ENCODE measurements around the gene TMEM80. TPM values are rescaled to one million over a fixed set of nuclear protein-coding genes. Genes with fewer than 3 reads are reported as not detected.
"Not testable (repeated sequence)": the region's sequence is repeated elsewhere in the genome, so short reads cannot be mapped to it uniquely, and the experiment has no call there.

The TMEM80 gene
- total RNA-seq: 37.8 and 44.7 TPM in 2 replicates
- 43.8 TPM for polyA plus RNA-seq (2012)

- peak; percentile 99 for DNase-seq (ENCODE audit: low read depth)
Observed at GRCh38 chr11:695538-696248, at the start of gene TMEM80. TSS of gene TMEM80 (plus strand) at chr11:695816. CDS start at chr11:695828, 12 bp downstream.

- no peak for DNase-seq (ENCODE audit: low read depth)
Observed at GRCh38 chr11:646214-646613, 49.4 kb upstream of the TMEM80 start.

GRCh38 chr11:647672-648158 lies 47.9 kb upstream of the TMEM80 start:
- not testable (repeated sequence) for DNase-seq (ENCODE audit: low read depth)

- peak; percentile 26 for DNase-seq (ENCODE audit: low read depth)
Observed at GRCh38 chr11:650482-650881, 45.1 kb upstream of the TMEM80 start.

- not testable (repeated sequence) for DNase-seq (ENCODE audit: low read depth)
Observed at GRCh38 chr11:653136-653535, 42.5 kb upstream of the TMEM80 start.

GRCh38 chr11:653837-654236 lies 41.8 kb upstream of the TMEM80 start:
- no peak for DNase-seq (ENCODE audit: low read depth)

GRCh38 chr11:654444-654843 lies 41.2 kb upstream of the TMEM80 start:
- not testable (repeated sequence) for DNase-seq (ENCODE audit: low read depth)

- DNase-seq (ENCODE audit: low read depth): no peak
Observed at GRCh38 chr11:655036-655726, 40.4 kb upstream of the TMEM80 start.

GRCh38 chr11:656426-656825 lies 39.2 kb upstream of the TMEM80 start:
- no peak for DNase-seq (ENCODE audit: low read depth)

GRCh38 chr11:656866-657265 lies 38.8 kb upstream of the TMEM80 start:
- no peak for DNase-seq (ENCODE audit: low read depth)

GRCh38 chr11:657691-658126 lies 37.9 kb upstream of the TMEM80 start:
- DNase-seq (ENCODE audit: low read depth): no peak

GRCh38 chr11:659532-660085 lies 36.0 kb upstream of the TMEM80 start:
- DNase-seq (ENCODE audit: low read depth): no peak

GRCh38 chr11:660281-660680 lies 35.3 kb upstream of the TMEM80 start:
- DNase-seq (ENCODE audit: low read depth): no peak

GRCh38 chr11:660681-661444 lies 34.8 kb upstream of the TMEM80 start:
- DNase-seq (ENCODE audit: low read depth): no peak

- DNase-seq (ENCODE audit: low read depth): peak; percentile 61
Observed at GRCh38 chr11:662689-663274, 32.8 kb upstream of the TMEM80 start.

GRCh38 chr11:665062-665703 lies 30.4 kb upstream of the TMEM80 start:
- DNase-seq (ENCODE audit: low read depth): peak; percentile 85

GRCh38 chr11:665704-666281 lies 29.8 kb upstream of the TMEM80 start:
- peak; percentile 58 for DNase-seq (ENCODE audit: low read depth)

GRCh38 chr11:673866-674265 lies 21.8 kb upstream of the TMEM80 start:
- no peak for DNase-seq (ENCODE audit: low read depth)

GRCh38 chr11:674406-674805 lies 21.2 kb upstream of the TMEM80 start:
- DNase-seq (ENCODE audit: low read depth): no peak

- DNase-seq (ENCODE audit: low read depth): no peak
Observed at GRCh38 chr11:678297-678696, 17.3 kb upstream of the TMEM80 start.

Measured in myocyte (in vitro differentiated cells).